Measurements from ENCODE around the gene CRYBG3.

Gene CRYBG3

DNA sequence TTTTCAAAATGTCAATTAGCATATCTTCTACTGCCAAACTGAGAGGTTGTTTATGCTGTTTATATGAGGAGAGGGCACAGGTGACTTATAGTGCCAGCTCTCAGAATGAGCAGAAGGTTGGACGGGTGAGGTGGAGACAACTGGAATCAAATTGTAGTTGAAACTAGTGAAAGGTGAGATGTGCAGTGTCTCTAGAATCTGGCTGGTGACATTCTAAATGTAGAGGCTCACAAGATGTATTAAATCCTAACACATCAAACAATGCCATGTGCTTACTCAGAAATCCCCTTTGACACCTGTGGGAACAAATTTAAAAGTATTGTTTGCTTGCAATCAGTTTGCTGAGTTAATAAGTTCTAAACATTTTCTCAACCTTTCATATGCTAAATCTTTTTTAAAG lies 40.8 kb downstream of the CRYBG3 start:
- POLR2A ChIA-PET, result no interaction called here
- TF ChIP-seq, protein P1, sequence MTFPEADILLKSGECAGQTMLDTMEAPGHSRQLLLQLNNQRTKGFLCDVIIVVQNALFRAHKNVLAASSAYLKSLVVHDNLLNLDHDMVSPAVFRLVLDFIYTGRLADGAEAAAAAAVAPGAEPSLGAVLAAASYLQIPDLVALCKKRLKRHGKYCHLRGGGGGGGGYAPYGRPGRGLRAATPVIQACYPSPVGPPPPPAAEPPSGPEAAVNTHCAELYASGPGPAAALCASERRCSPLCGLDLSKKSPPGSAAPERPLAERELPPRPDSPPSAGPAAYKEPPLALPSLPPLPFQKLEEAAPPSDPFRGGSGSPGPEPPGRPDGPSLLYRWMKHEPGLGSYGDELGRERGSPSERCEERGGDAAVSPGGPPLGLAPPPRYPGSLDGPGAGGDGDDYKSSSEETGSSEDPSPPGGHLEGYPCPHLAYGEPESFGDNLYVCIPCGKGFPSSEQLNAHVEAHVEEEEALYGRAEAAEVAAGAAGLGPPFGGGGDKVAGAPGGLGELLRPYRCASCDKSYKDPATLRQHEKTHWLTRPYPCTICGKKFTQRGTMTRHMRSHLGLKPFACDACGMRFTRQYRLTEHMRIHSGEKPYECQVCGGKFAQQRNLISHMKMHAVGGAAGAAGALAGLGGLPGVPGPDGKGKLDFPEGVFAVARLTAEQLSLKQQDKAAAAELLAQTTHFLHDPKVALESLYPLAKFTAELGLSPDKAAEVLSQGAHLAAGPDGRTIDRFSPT (tag by site-specific recombination; IDR thresholded peaks at IDR 0.05), result no peak
- TF ChIP-seq ZNF514 (tag by site-specific recombination; IDR thresholded peaks at IDR 0.05), result no peak
- TF ChIP-seq ZNF600 (tag by site-specific recombination; IDR thresholded peaks at IDR 0.05), result no peak
- no peak for TF ChIP-seq ZSCAN30 (tag by site-specific recombination; IDR thresholded peaks at IDR 0.05)
- TF ChIP-seq ZNF664 (tag by site-specific recombination; IDR thresholded peaks at IDR 0.05), result no peak
- no peak for TF ChIP-seq ZNF658 (tag by site-specific recombination; IDR thresholded peaks at IDR 0.05)
- no peak for TF ChIP-seq ZIC2 (tag by site-specific recombination; IDR thresholded peaks at IDR 0.05)
- no peak for TF ChIP-seq ZNF211 (tag by site-specific recombination; IDR thresholded peaks at IDR 0.05; ENCODE audit: low read depth)
- TF ChIP-seq GLI4 (tag by site-specific recombination; IDR thresholded peaks at IDR 0.05), result no peak
- TF ChIP-seq, protein P2, sequence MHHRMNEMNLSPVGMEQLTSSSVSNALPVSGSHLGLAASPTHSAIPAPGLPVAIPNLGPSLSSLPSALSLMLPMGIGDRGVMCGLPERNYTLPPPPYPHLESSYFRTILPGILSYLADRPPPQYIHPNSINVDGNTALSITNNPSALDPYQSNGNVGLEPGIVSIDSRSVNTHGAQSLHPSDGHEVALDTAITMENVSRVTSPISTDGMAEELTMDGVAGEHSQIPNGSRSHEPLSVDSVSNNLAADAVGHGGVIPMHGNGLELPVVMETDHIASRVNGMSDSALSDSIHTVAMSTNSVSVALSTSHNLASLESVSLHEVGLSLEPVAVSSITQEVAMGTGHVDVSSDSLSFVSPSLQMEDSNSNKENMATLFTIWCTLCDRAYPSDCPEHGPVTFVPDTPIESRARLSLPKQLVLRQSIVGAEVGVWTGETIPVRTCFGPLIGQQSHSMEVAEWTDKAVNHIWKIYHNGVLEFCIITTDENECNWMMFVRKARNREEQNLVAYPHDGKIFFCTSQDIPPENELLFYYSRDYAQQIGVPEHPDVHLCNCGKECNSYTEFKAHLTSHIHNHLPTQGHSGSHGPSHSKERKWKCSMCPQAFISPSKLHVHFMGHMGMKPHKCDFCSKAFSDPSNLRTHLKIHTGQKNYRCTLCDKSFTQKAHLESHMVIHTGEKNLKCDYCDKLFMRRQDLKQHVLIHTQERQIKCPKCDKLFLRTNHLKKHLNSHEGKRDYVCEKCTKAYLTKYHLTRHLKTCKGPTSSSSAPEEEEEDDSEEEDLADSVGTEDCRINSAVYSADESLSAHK (tag by site-specific recombination; IDR thresholded peaks at IDR 0.05), result no peak
- no peak for TF ChIP-seq ZNF335 (tag by site-specific recombination; conservative IDR thresholded peaks at IDR 0.05)
- TF ChIP-seq TCF7L2 (IDR thresholded peaks at IDR 0.05; ENCODE audit: borderline replicate concordance, low read depth, low read length), result no peak
- H3K4me1 ChIP-seq (ENCODE audit: control insufficient read depth, insufficient read depth, low read length), result no peaks in the 10 kb centered on the region
- CTCF ChIA-PET, result no interaction called here
- H3K27ac ChIP-seq (ENCODE audit: extremely low read depth, low read depth, low read length), result no peak overlapping the region
- no peak overlapping the region for H3K4me3 ChIP-seq (ENCODE audit: low read depth, low read length)
- H3K36me3 ChIP-seq (ENCODE audit: control insufficient read depth in 2 of 2, insufficient read depth in 1 of 2, low read length in 2 of 2), result no peaks in the 10 kb centered on the region
- H3K9me3 ChIP-seq (ENCODE audit: control insufficient read depth, insufficient read depth, low read depth, low read length), result no peaks in the 10 kb centered on the region

DNA sequence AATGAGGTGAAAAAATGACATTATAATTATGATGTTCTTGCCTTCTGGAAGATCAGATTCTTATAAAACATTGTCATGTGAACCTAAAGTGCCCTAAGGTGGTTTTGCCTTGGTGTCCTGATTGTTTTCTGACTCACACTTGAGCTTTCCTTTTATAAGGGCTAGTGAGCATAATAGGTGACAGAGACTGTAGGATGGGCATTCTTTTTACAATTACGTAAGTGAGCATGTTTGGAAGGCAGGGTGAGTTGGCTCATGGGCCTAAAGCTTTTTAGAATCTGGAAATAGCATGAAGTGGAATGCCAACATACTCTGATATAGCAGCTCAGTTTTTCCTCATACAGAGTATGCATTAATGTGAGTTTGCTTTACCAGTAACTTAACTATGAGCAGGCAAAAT lies 41.2 kb downstream of the CRYBG3 start:
- H3K4me1 ChIP-seq (ENCODE audit: control insufficient read depth, insufficient read depth, low read length), result no peaks in the 10 kb centered on the region
- no peak overlapping the region for H3K27ac ChIP-seq (ENCODE audit: extremely low read depth, low read depth, low read length)
- POLR2A ChIA-PET, result no interaction called here
- H3K36me3 ChIP-seq (ENCODE audit: control insufficient read depth in 2 of 2, insufficient read depth in 1 of 2, low read length in 2 of 2), result no peaks in the 10 kb centered on the region
- CTCF ChIA-PET, result no interaction called here
- H3K4me3 ChIP-seq (ENCODE audit: low read depth, low read length), result no peak overlapping the region
- H3K9me3 ChIP-seq (ENCODE audit: control insufficient read depth, insufficient read depth, low read depth, low read length), result no peaks in the 10 kb centered on the region
- TF ChIP-seq ZNF514 (tag by site-specific recombination; IDR thresholded peaks at IDR 0.05), result no peak
- no peak for TF ChIP-seq ZNF623 (tag by site-specific recombination; IDR thresholded peaks at IDR 0.05)
- no peak for TF ChIP-seq SP2 (tag by site-specific recombination; IDR thresholded peaks at IDR 0.05)
- TF ChIP-seq ZNF211 (tag by site-specific recombination; IDR thresholded peaks at IDR 0.05; ENCODE audit: low read depth), result no peak
- TF ChIP-seq ZNF266 (tag by site-specific recombination; IDR thresholded peaks at IDR 0.05; ENCODE audit: low read depth), result no peak
- no peak for TF ChIP-seq GLI2 (tag by site-specific recombination; IDR thresholded peaks at IDR 0.05; ENCODE audit: borderline replicate concordance, low read depth)
- TF ChIP-seq ZBTB1 (tag by site-specific recombination; IDR thresholded peaks at IDR 0.05), result no peak

DNA sequence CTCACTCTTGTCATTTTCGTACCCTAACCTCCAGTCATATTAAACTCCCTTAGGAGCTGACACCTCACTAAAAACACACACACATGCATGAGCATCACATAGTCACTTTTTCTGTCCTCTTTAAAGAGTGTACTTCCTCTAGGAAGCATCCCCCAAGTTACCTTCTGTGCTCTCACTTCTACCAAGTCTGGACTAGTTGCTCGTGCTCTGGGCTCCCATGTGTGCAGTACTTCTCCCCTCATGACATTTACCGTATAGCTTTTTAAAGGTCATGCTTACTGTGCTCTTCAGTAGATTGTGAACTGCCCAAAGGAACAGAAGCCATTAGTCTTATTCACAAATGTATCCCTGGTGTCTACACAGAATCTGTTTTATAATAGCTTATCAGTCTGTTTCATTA lies 42.0 kb downstream of the CRYBG3 start:
- Histone ChIP-seq H3K9me3 (ENCODE audit: control insufficient read depth, insufficient read depth, low read depth, low read length) (no peaks in the 10 kb centered on the region), H3K27ac (ENCODE audit: extremely low read depth, low read depth, low read length) (no peak overlapping the region), H3K4me3 (ENCODE audit: low read depth, low read length) (no peak overlapping the region), H3K36me3 (ENCODE audit: control insufficient read depth in 2 of 2, insufficient read depth in 1 of 2, low read length in 2 of 2) (no peaks in the 10 kb centered on the region), H3K4me1 (ENCODE audit: control insufficient read depth, insufficient read depth, low read length) (no peaks in the 10 kb centered on the region)
- TF ChIP-seq ZNF426 (tag by site-specific recombination; IDR thresholded peaks at IDR 0.05) (no peak), SALL2 (tag by site-specific recombination; IDR thresholded peaks at IDR 0.05; ENCODE audit: borderline replicate concordance) (no peak), ZNF548 (tag by site-specific recombination; IDR thresholded peaks at IDR 0.05) (no peak)
- TF ChIP-seq, protein P2 (tag by site-specific recombination; IDR thresholded peaks at IDR 0.05), result no peak
- TF ChIP-seq, protein P3, sequence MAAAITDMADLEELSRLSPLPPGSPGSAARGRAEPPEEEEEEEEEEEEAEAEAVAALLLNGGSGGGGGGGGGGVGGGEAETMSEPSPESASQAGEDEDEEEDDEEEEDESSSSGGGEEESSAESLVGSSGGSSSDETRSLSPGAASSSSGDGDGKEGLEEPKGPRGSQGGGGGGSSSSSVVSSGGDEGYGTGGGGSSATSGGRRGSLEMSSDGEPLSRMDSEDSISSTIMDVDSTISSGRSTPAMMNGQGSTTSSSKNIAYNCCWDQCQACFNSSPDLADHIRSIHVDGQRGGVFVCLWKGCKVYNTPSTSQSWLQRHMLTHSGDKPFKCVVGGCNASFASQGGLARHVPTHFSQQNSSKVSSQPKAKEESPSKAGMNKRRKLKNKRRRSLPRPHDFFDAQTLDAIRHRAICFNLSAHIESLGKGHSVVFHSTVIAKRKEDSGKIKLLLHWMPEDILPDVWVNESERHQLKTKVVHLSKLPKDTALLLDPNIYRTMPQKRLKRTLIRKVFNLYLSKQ (tag by site-specific recombination; IDR thresholded peaks at IDR 0.05; ENCODE audit: borderline replicate concordance), result no peak
- ChIA-PET POLR2A (no interaction called here), CTCF (no interaction called here)
